Measurements from ENCODE around the gene PSME3IP1. TPM values are rescaled to one million over a fixed set of nuclear protein-coding genes. Genes with fewer than 3 reads are reported as not detected.

The PSME3IP1 gene
- polyA plus RNA-seq, 1 donor (not counting 4 experiments of a cell fraction or from before 2014, with no cell fraction given): 75.7 TPM

DNA sequence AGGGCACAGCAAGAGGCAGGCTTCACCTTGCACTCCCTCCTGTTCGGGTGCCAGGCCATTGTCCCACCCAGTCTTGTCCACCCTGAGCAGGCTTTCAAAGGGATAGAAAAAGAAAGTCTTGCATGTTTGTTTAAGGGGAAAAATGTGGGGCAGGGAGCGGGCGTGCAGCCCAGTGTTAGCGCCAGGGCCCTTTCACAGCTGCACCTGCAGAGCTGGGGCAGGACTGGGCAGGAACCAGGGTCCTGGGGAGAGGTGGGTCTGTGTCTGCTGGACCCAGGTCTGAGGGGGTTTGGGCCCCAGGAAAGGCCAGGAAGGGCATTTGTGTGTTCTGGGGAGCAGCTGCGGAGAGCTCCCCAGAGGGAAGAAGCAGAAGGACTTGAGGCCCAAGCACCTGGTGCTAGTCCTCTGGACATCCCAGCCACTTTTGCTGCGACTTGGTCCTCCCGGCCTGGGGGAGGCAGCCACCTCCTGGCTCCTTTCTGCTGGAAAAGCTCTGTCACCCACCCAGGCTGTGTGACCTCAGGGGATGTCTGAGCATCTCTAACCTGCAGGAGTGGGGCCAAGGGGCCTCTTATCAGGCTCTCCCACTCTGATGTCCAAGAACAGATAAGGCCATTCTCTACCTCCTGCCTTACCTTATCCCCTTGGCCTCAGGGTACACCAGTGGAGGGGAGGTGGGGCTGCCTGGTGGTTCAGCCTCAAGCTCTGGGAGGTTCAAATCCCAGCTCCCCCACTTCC lies 44.7 kb downstream of the PSME3IP1 start:
- FAIRE-seq: no peak
- no peak overlapping the region for H3K4me3 ChIP-seq (ENCODE audit: control insufficient read depth in 2 of 3, extremely low read depth in 1 of 3, insufficient read depth in 2 of 3, low read depth in 1 of 3, low read length in 3 of 3)
- no peak overlapping the region for H3K4me2 ChIP-seq (ENCODE audit: control insufficient read depth, extremely low read depth, insufficient read depth, low read depth, low read length)
- H3K9me3 ChIP-seq (ENCODE audit: control insufficient read depth, low read depth, low read length): no peaks in the 10 kb centered on the region
- no peaks in the 10 kb centered on the region for H3K79me2 ChIP-seq (ENCODE audit: control insufficient read depth, insufficient read depth, low read length)
- no peaks in the 10 kb centered on the region for H3K9me1 ChIP-seq (ENCODE audit: control insufficient read depth, extremely low read depth, insufficient read depth, low read length)
- no peak overlapping the region for H3K9ac ChIP-seq (ENCODE audit: control insufficient read depth, extremely low read depth, insufficient read depth, low read length)
- H3K36me3 ChIP-seq (ENCODE audit: control insufficient read depth in 2 of 2, extremely low read depth in 1 of 2, insufficient read depth in 2 of 2, low read length in 2 of 2): peaks cover 0 to 1% of the 10 kb centered on the region in 2 experiments
- dilution Hi-C loops (cut with MboI; ENCODE audit: extremely low pct_ligation_motif_present, low sequenced_read_pairs): no loop called here
- no peaks in the 10 kb centered on the region for H4K20me1 ChIP-seq (ENCODE audit: control insufficient read depth, extremely low read depth, insufficient read depth, low read length)
- no peaks in the 10 kb centered on the region for H3K27me3 ChIP-seq (ENCODE audit: control insufficient read depth, extremely low read depth, insufficient read depth, low read length)
- DNase-seq (ENCODE audit: low read depth, low spot score): no peak
- no peak for TF ChIP-seq EZH2 (IDR thresholded peaks at IDR 0.05; ENCODE audit: low read length)
- TF ChIP-seq, protein P1, sequence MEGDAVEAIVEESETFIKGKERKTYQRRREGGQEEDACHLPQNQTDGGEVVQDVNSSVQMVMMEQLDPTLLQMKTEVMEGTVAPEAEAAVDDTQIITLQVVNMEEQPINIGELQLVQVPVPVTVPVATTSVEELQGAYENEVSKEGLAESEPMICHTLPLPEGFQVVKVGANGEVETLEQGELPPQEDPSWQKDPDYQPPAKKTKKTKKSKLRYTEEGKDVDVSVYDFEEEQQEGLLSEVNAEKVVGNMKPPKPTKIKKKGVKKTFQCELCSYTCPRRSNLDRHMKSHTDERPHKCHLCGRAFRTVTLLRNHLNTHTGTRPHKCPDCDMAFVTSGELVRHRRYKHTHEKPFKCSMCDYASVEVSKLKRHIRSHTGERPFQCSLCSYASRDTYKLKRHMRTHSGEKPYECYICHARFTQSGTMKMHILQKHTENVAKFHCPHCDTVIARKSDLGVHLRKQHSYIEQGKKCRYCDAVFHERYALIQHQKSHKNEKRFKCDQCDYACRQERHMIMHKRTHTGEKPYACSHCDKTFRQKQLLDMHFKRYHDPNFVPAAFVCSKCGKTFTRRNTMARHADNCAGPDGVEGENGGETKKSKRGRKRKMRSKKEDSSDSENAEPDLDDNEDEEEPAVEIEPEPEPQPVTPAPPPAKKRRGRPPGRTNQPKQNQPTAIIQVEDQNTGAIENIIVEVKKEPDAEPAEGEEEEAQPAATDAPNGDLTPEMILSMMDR (optimal IDR thresholded peaks at IDR 0.05 in 1 of 3, IDR thresholded peaks at IDR 0.05 in 1 of 3, conservative IDR thresholded peaks at IDR 0.05 in 1 of 3; ENCODE audit: extremely low read depth in 1 of 3, insufficient read depth in 2 of 3, low read length in 3 of 3): no peak
- H3K27ac ChIP-seq (ENCODE audit: control insufficient read depth, insufficient read depth, low read length): no peak overlapping the region
- H3K4me1 ChIP-seq (ENCODE audit: control insufficient read depth, extremely low read depth, insufficient read depth, low read length): peaks cover 10% of the 10 kb centered on the region
- no peak overlapping the region for H2AFZ ChIP-seq (ENCODE audit: control insufficient read depth, low read length)

DNA sequence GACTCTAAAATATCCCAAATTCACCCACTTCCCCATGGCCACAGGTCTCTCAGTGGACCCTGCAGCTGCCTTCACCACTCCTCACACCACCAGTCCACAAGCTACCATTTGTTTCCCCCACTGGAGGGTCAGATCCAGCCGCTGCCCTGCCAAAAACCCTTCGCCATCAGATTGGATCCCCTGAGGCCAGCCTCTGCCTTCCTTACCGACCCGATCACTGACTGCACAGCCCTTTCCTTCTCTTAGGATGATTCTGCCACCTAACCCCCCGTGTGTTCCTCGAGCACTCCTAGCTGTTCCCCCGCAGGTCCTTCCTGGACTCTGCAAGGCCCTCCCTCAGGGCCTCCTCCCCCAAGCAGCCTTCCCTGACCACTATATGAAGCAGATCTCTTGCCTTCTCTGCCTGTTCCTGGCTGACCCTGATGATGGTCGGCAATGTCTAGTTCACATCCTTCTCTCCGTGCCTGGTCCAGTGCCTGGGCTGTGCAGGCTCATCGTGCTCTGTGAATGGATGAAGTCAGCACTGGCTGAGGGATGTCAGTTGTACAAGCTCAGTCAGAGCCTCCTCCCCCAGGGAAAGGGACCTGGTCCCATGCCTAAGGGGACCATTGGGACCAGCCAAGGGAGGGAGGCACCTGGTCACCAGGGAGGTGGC lies 47.4 kb downstream of the PSME3IP1 start:
- no peak for TF ChIP-seq EZH2 (IDR thresholded peaks at IDR 0.05; ENCODE audit: low read length)
- TF ChIP-seq, protein P1 (optimal IDR thresholded peaks at IDR 0.05 in 1 of 3, IDR thresholded peaks at IDR 0.05 in 1 of 3, conservative IDR thresholded peaks at IDR 0.05 in 1 of 3; ENCODE audit: extremely low read depth in 1 of 3, insufficient read depth in 2 of 3, low read length in 3 of 3): no peak
- Histone ChIP-seq H3K79me2 (ENCODE audit: control insufficient read depth, insufficient read depth, low read length) (no peaks in the 10 kb centered on the region), H3K9me3 (ENCODE audit: control insufficient read depth, low read depth, low read length) (no peaks in the 10 kb centered on the region), H3K4me1 (ENCODE audit: control insufficient read depth, extremely low read depth, insufficient read depth, low read length) (peaks cover 10% of the 10 kb centered on the region), H3K27me3 (ENCODE audit: control insufficient read depth, extremely low read depth, insufficient read depth, low read length) (no peaks in the 10 kb centered on the region), H3K9ac (ENCODE audit: control insufficient read depth, extremely low read depth, insufficient read depth, low read length) (no peak overlapping the region), H3K9me1 (ENCODE audit: control insufficient read depth, extremely low read depth, insufficient read depth, low read length) (no peaks in the 10 kb centered on the region), H2AFZ (ENCODE audit: control insufficient read depth, low read length) (no peak overlapping the region), H4K20me1 (ENCODE audit: control insufficient read depth, extremely low read depth, insufficient read depth, low read length) (no peaks in the 10 kb centered on the region), H3K4me2 (ENCODE audit: control insufficient read depth, extremely low read depth, insufficient read depth, low read depth, low read length) (no peak overlapping the region), H3K36me3 (ENCODE audit: control insufficient read depth in 2 of 2, extremely low read depth in 1 of 2, insufficient read depth in 2 of 2, low read length in 2 of 2) (peaks cover 0 to 1% of the 10 kb centered on the region in 2 experiments), H3K27ac (ENCODE audit: control insufficient read depth, insufficient read depth, low read length) (no peak overlapping the region), H3K4me3 (ENCODE audit: control insufficient read depth in 2 of 3, extremely low read depth in 1 of 3, insufficient read depth in 2 of 3, low read depth in 1 of 3, low read length in 3 of 3) (no peak overlapping the region)
- dilution Hi-C loops (cut with MboI; ENCODE audit: extremely low pct_ligation_motif_present, low sequenced_read_pairs): no loop called here
- FAIRE-seq (no peak), DNase-seq (ENCODE audit: low read depth, low spot score) (no peak)
